NCI-H2081 treated with DMSO at 0.1 percent for 48 hours (cell line): ENCODE measurements around the gene MST1R.
A peak's percentile ranks its signal among the peaks of the same experiment; 100 is the strongest.

ENCODE experiments used
- DNase-seq: peaks from one replicate; lab custom pipeline; 2025; lab: John Stamatoyannopoulos, UW

MST1R gene

GRCh38 chr3:49876567-49876966 is 27.1 kb downstream of the MST1R start:
- no peak for DNase-seq

- DNase-seq = no peak
Measured at GRCh38 chr3:49873623-49874022, 30.1 kb downstream of the MST1R start.

GRCh38 chr3:49872801-49873281 is 30.8 kb downstream of the MST1R start:
- no peak for DNase-seq

GRCh38 chr3:49871531-49872153 is 32.0 kb downstream of the MST1R start:
- no peak for DNase-seq

GRCh38 chr3:49869525-49870126 is 34.0 kb downstream of the MST1R start, which contains the start of gene CAMKV:
Gene CAMKV, minus strand, starts transcription at chr3:49869906. Its CDS starts 7,518 bp downstream, at chr3:49862388.
- DNase-seq = no peak

GRCh38 chr3:49868862-49869466 is 34.7 kb downstream of the MST1R start:
- no peak for DNase-seq

GRCh38 chr3:49867871-49868321 is 35.8 kb downstream of the MST1R start:
- DNase-seq = no peak

- DNase-seq = no peak
Measured at GRCh38 chr3:49867400-49867799, 36.3 kb downstream of the MST1R start.

- no peak for DNase-seq
Measured at GRCh38 chr3:49865198-49865784, 38.4 kb downstream of the MST1R start.

GRCh38 chr3:49864505-49864904 is 39.2 kb downstream of the MST1R start:
- no peak for DNase-seq

GRCh38 chr3:49859576-49860305 is 43.9 kb downstream of the MST1R start:
- DNase-seq = no peak

GRCh38 chr3:49856181-49857005 is 47.3 kb downstream of the MST1R start, which contains the start of gene TRAIP:
Gene TRAIP, minus strand, starts transcription at chr3:49856564. Its CDS starts 111 bp downstream, at chr3:49856453.
- DNase-seq = peak; percentile 62

GRCh38 chr3:49855662-49856061 is 48.0 kb downstream of the MST1R start:
- no peak for DNase-seq

GRCh38 chr3:49845694-49846093 is 58.0 kb downstream of the MST1R start:
- DNase-seq = no peak

GRCh38 chr3:49844464-49845183 is 59.0 kb downstream of the MST1R start:
- no peak for DNase-seq

GRCh38 chr3:49842843-49843517 is 60.7 kb downstream of the MST1R start:
- DNase-seq = no peak

GRCh38 chr3:49841806-49842205 is 61.9 kb downstream of the MST1R start:
- no peak for DNase-seq

GRCh38 chr3:49841126-49841696 is 62.5 kb downstream of the MST1R start:
- DNase-seq = no peak

GRCh38 chr3:49840388-49840787 is 63.3 kb downstream of the MST1R start:
- no peak for DNase-seq
